HEK293 (cell line): Measurements from ENCODE around the gene ZMYND10.

ENCODE experiments used
- CTCF ChIA-PET: fragments of 350-600 bp; formaldehyde crosslinking; extraction: SDS; loops from one replicate; lab custom pipeline; 2021; ENCODE audit warnings: antibody characterized with exemption; lab: Yijun Ruan, JAX
- POLR2A ChIA-PET: fragments of 300-600 bp; formaldehyde crosslinking; extraction: SDS; loops from one replicate; lab custom pipeline; 2020; ENCODE audit warnings: antibody characterized with exemption, inconsistent platforms; lab: Yijun Ruan, JAX
- H3K27ac ChIP-seq: fragments of 200-500 bp; sonication (Bioruptor generic); 2 replicates; pipeline ENCODE4 v1.5.1; 2014; ENCODE audit warnings: low read depth, low read length, control low read depth, inconsistent platforms; ENCODE audit errors: extremely low read depth
- H3K36me3 ChIP-seq, 2 experiments: fragments of 200-500 bp in 1 of 2; sonication (Bioruptor generic) in 1 of 2; 1 replicate in 1 of 2; 2 replicates in 1 of 2; pipeline ENCODE4 v1.5.1; 2014 to 2017; ENCODE audit warnings: inconsistent platforms in 2 of 2, low read length in 2 of 2; ENCODE audit not compliant: control insufficient read depth in 2 of 2, insufficient read depth in 1 of 2
- H3K4me1 ChIP-seq: fragments of 200-500 bp; sonication (Bioruptor generic); 2 replicates; pipeline ENCODE4 v1.5.1; 2014; ENCODE audit warnings: mild to moderate bottlenecking, low read length, inconsistent platforms; ENCODE audit not compliant: control insufficient read depth, insufficient read depth
- H3K4me3 ChIP-seq: 2 replicates; pipeline ENCODE4 v1.5.1; 2011; ENCODE audit warnings: low read depth, mild to moderate bottlenecking, control low read depth, low read length, moderate library complexity
- H3K9me3 ChIP-seq: fragments of 200-500 bp; sonication (Bioruptor generic); 2 replicates; pipeline ENCODE4 v1.5.1; 2014; ENCODE audit warnings: low read depth, low read length, inconsistent platforms; ENCODE audit not compliant: control insufficient read depth, insufficient read depth
- HOXD13 ChIP-seq: sonication (generic); formaldehyde crosslinking; IDR thresholded peaks from 2 replicates; pipeline ENCODE4 v1.8.0; 2022; ENCODE audit warnings: missing genetic modification reagents, borderline replicate concordance
- WT1 ChIP-seq: fragments of 450-650 bp; formaldehyde crosslinking; IDR thresholded peaks from 2 replicates; pipeline ENCODE4 v1.5.1; 2016; ENCODE audit warnings: missing biosample characterization, missing genetic modification characterization
- YY2 ChIP-seq: fragments of 450-650 bp; formaldehyde crosslinking; IDR thresholded peaks from 2 replicates; pipeline ENCODE4 v1.5.1; 2016; ENCODE audit warnings: missing biosample characterization, missing genetic modification characterization
- ZNF175 ChIP-seq: fragments of 450-650 bp; formaldehyde crosslinking; IDR thresholded peaks from 2 replicates; pipeline ENCODE4 v1.5.1; 2016; ENCODE audit warnings: missing biosample characterization, missing genetic modification characterization
- ZNF416 ChIP-seq: fragments of 450-650 bp; formaldehyde crosslinking; IDR thresholded peaks from 2 replicates; pipeline ENCODE4 v1.5.1; 2016; ENCODE audit warnings: missing biosample characterization, missing genetic modification characterization
- ZNF626 ChIP-seq: fragments of 450-650 bp; sonication (Bioruptor Pico); formaldehyde crosslinking; IDR thresholded peaks from 2 replicates; pipeline ENCODE4 v1.5.1; 2018; ENCODE audit warnings: missing biosample characterization, missing genetic modification characterization, inconsistent platforms
- ZNF654 ChIP-seq: fragments of 450-650 bp; formaldehyde crosslinking; IDR thresholded peaks from 2 replicates; pipeline ENCODE4 v1.5.1; 2016; ENCODE audit warnings: low read depth, missing biosample characterization, missing genetic modification characterization
- ZNF660 ChIP-seq: fragments of 450-650 bp; IDR thresholded peaks from 2 replicates; pipeline ENCODE4 v1.5.1; 2018; ENCODE audit warnings: missing biosample characterization, mild to moderate bottlenecking, missing genetic modification characterization
- ZNF701 ChIP-seq: fragments of 450-650 bp; formaldehyde crosslinking; IDR thresholded peaks from 2 replicates; pipeline ENCODE4 v1.5.1; 2016; ENCODE audit warnings: missing biosample characterization, missing genetic modification characterization
- ZNF837 ChIP-seq: fragments of 450-650 bp; formaldehyde crosslinking; IDR thresholded peaks from 2 replicates; pipeline ENCODE4 v1.5.1; 2016; ENCODE audit warnings: missing biosample characterization, missing genetic modification characterization
- TF ChIP-seq, protein P1 (sequence below): fragments of 450-650 bp; formaldehyde crosslinking; IDR thresholded peaks from 2 replicates; pipeline ENCODE4 v1.5.1; 2016; ENCODE audit warnings: missing biosample characterization, missing genetic modification characterization
- TF ChIP-seq, protein P2 (sequence below): fragments of 450-650 bp; formaldehyde crosslinking; IDR thresholded peaks from 2 replicates; pipeline ENCODE4 v1.5.1; 2016; ENCODE audit warnings: missing biosample characterization, missing genetic modification characterization
- TF ChIP-seq, protein P3 (sequence below): fragments of 450-650 bp; formaldehyde crosslinking; IDR thresholded peaks from 2 replicates; pipeline ENCODE4 v1.5.1; 2016; ENCODE audit warnings: missing biosample characterization, missing genetic modification characterization, borderline replicate concordance
- TF ChIP-seq, protein P4 (sequence below): IDR thresholded peaks from 2 replicates; pipeline ENCODE4 v1.6.1; 2011; ENCODE audit warnings: mild to moderate bottlenecking, low read depth, low read length, borderline replicate concordance
- TF ChIP-seq, protein P5 (sequence below): fragments of 450-650 bp; formaldehyde crosslinking; IDR thresholded peaks from 2 replicates; pipeline ENCODE4 v1.5.1; 2017; ENCODE audit warnings: missing biosample characterization, missing genetic modification characterization
- TF ChIP-seq, protein P6 (sequence below): fragments of 450-650 bp; formaldehyde crosslinking; IDR thresholded peaks from 2 replicates; pipeline ENCODE4 v1.5.1; 2016; ENCODE audit warnings: missing biosample characterization, missing genetic modification characterization

Gene ZMYND10

DNA sequence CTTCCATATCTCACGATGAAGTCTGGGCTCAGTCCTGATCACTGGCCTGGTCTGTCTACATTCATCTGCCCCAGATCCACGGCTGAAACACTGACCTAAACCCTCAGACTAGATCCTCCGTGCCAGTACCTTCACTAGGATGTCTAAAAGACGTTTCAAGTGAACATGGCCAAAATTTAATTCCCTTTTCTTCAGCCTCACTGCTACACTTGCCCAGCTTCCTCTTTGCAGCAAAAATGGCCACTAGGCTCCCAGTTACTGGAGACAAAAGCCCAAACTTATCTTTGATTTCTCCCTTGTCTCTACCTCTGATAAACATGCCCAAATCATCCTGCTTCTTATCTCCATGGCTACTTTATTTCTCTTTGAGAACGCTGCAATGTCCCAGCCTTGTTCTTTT, 6.6 kb downstream of the ZMYND10 start:
- TF ChIP-seq, protein P1, sequence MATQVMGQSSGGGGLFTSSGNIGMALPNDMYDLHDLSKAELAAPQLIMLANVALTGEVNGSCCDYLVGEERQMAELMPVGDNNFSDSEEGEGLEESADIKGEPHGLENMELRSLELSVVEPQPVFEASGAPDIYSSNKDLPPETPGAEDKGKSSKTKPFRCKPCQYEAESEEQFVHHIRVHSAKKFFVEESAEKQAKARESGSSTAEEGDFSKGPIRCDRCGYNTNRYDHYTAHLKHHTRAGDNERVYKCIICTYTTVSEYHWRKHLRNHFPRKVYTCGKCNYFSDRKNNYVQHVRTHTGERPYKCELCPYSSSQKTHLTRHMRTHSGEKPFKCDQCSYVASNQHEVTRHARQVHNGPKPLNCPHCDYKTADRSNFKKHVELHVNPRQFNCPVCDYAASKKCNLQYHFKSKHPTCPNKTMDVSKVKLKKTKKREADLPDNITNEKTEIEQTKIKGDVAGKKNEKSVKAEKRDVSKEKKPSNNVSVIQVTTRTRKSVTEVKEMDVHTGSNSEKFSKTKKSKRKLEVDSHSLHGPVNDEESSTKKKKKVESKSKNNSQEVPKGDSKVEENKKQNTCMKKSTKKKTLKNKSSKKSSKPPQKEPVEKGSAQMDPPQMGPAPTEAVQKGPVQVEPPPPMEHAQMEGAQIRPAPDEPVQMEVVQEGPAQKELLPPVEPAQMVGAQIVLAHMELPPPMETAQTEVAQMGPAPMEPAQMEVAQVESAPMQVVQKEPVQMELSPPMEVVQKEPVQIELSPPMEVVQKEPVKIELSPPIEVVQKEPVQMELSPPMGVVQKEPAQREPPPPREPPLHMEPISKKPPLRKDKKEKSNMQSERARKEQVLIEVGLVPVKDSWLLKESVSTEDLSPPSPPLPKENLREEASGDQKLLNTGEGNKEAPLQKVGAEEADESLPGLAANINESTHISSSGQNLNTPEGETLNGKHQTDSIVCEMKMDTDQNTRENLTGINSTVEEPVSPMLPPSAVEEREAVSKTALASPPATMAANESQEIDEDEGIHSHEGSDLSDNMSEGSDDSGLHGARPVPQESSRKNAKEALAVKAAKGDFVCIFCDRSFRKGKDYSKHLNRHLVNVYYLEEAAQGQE (tag by site-specific recombination) = no peak
- TF ChIP-seq, protein P2, sequence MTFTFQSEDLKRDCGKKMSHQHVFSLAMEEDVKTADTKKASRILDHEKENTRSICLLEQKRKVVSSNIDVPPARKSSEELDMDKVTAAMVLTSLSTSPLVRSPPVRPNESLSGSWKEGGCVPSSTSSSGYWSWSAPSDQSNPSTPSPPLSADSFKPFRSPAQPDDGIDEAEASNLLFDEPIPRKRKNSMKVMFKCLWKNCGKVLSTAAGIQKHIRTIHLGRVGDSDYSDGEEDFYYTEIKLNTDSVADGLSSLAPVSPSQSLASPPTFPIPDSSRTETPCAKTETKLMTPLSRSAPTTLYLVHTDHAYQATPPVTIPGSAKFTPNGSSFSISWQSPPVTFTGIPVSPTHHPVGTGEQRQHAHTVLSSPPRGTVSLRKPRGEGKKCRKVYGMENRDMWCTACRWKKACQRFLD (tag by site-specific recombination) = no peak
- TF ChIP-seq ZNF837 (tag by site-specific recombination) (no peak), ZNF701 (tag by site-specific recombination) (no peak), ZNF416 (tag by site-specific recombination) (no peak), ZNF626 (no peak), HOXD13 (CRISPR knock-in tag) (no peak), ZNF660 (tag by site-specific recombination) (no peak), WT1 (tag by site-specific recombination) (no peak), ZNF654 (tag by site-specific recombination) (no peak), ZNF175 (tag by site-specific recombination) (no peak), YY2 (tag by site-specific recombination) (no peak)
- TF ChIP-seq, protein P3, sequence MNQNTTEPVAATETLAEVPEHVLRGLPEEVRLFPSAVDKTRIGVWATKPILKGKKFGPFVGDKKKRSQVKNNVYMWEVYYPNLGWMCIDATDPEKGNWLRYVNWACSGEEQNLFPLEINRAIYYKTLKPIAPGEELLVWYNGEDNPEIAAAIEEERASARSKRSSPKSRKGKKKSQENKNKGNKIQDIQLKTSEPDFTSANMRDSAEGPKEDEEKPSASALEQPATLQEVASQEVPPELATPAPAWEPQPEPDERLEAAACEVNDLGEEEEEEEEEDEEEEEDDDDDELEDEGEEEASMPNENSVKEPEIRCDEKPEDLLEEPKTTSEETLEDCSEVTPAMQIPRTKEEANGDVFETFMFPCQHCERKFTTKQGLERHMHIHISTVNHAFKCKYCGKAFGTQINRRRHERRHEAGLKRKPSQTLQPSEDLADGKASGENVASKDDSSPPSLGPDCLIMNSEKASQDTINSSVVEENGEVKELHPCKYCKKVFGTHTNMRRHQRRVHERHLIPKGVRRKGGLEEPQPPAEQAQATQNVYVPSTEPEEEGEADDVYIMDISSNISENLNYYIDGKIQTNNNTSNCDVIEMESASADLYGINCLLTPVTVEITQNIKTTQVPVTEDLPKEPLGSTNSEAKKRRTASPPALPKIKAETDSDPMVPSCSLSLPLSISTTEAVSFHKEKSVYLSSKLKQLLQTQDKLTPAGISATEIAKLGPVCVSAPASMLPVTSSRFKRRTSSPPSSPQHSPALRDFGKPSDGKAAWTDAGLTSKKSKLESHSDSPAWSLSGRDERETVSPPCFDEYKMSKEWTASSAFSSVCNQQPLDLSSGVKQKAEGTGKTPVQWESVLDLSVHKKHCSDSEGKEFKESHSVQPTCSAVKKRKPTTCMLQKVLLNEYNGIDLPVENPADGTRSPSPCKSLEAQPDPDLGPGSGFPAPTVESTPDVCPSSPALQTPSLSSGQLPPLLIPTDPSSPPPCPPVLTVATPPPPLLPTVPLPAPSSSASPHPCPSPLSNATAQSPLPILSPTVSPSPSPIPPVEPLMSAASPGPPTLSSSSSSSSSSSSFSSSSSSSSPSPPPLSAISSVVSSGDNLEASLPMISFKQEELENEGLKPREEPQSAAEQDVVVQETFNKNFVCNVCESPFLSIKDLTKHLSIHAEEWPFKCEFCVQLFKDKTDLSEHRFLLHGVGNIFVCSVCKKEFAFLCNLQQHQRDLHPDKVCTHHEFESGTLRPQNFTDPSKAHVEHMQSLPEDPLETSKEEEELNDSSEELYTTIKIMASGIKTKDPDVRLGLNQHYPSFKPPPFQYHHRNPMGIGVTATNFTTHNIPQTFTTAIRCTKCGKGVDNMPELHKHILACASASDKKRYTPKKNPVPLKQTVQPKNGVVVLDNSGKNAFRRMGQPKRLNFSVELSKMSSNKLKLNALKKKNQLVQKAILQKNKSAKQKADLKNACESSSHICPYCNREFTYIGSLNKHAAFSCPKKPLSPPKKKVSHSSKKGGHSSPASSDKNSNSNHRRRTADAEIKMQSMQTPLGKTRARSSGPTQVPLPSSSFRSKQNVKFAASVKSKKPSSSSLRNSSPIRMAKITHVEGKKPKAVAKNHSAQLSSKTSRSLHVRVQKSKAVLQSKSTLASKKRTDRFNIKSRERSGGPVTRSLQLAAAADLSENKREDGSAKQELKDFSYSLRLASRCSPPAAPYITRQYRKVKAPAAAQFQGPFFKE = no peak
- TF ChIP-seq, protein P4, sequence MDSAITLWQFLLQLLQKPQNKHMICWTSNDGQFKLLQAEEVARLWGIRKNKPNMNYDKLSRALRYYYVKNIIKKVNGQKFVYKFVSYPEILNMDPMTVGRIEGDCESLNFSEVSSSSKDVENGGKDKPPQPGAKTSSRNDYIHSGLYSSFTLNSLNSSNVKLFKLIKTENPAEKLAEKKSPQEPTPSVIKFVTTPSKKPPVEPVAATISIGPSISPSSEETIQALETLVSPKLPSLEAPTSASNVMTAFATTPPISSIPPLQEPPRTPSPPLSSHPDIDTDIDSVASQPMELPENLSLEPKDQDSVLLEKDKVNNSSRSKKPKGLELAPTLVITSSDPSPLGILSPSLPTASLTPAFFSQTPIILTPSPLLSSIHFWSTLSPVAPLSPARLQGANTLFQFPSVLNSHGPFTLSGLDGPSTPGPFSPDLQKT = no peak
- TF ChIP-seq, protein P5, sequence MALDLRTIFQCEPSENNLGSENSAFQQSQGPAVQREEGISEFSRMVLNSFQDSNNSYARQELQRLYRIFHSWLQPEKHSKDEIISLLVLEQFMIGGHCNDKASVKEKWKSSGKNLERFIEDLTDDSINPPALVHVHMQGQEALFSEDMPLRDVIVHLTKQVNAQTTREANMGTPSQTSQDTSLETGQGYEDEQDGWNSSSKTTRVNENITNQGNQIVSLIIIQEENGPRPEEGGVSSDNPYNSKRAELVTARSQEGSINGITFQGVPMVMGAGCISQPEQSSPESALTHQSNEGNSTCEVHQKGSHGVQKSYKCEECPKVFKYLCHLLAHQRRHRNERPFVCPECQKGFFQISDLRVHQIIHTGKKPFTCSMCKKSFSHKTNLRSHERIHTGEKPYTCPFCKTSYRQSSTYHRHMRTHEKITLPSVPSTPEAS (tag by site-specific recombination) = no peak
- TF ChIP-seq, protein P6, sequence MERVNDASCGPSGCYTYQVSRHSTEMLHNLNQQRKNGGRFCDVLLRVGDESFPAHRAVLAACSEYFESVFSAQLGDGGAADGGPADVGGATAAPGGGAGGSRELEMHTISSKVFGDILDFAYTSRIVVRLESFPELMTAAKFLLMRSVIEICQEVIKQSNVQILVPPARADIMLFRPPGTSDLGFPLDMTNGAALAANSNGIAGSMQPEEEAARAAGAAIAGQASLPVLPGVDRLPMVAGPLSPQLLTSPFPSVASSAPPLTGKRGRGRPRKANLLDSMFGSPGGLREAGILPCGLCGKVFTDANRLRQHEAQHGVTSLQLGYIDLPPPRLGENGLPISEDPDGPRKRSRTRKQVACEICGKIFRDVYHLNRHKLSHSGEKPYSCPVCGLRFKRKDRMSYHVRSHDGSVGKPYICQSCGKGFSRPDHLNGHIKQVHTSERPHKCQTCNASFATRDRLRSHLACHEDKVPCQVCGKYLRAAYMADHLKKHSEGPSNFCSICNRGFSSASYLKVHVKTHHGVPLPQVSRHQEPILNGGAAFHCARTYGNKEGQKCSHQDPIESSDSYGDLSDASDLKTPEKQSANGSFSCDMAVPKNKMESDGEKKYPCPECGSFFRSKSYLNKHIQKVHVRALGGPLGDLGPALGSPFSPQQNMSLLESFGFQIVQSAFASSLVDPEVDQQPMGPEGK (tag by site-specific recombination) = no peak
- peaks cover 0 to 27% of the 10 kb centered on the region in 2 experiments; a peak in 2 of 3 replicates for H3K36me3 ChIP-seq
- H3K27ac ChIP-seq = no peak overlapping the region
- CTCF ChIA-PET = no interaction called here
- H3K4me3 ChIP-seq = no peak overlapping the region
- POLR2A ChIA-PET = no interaction called here
- no peaks in the 10 kb centered on the region for H3K9me3 ChIP-seq
- H3K4me1 ChIP-seq = no peaks in the 10 kb centered on the region; the same call in 1 of the 2 replicates
